ENCODE results near the gene SVIL.
"Not testable (repeated sequence)": the region's sequence is repeated elsewhere in the genome, so short reads cannot be mapped to it uniquely, and the experiment has no call there.

The SVIL gene

DNA sequence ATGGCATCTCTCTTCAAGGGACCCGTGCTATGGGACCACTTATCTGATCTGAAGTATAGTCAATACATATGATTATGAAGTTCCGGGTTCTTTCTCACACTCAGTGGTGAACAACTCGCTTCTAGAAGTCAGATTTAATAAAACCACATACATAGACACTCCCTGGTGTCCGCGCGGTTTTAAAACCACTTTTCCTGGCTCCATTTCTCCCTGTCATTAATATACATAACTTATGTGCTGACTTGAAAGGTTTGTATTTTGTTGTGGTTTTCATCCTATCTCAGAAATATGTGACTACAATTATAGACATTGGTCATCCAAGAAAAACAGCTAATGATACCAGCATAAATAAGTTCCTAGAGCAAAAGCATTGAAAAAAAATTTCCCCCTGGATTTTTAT is 34.0 kb downstream of the SVIL start:
- DNase-seq: no peak

DNA sequence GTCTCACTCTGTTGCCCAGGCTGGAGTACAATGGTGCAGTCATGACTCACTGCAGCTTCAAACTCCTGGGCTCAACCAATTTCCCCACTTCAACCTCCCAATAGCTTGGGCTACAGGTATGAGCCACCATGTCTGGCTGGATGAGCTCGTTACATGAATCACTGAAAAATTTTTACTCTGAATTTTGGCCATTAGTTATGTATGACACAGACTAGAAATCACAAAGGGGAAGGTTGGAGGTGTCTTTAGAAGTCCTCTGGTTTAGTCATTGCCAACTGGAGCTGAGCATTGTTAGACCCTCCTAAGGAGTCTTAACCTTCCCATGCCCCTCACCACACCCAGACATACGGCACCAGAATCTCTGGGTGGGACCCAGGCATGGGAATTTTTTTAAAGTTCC is 34.7 kb downstream of the SVIL start:
- no peak for DNase-seq

DNA sequence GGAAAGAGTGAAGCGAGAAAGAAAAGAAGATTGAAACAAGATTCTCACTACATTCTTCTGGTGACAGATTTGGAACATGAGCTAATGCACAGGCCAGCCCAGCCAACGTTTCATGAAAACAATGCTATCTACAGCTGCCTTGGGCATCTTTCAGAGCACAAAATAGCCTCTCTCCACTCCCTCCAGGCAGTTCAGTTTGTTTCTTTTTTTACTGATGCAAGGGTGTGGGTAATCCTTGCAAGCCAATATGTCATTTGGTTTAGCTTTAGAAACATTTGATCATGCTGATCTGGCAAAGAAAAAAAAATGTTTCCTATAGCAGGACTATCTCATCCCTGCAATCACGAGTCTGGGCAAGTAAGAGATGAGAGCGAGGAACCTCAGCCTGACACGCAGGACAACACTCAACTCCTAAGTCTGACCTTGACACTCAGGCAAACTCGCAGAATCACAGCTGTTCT is 35.9 kb downstream of the SVIL start:
- DNase-seq: no peak

DNA sequence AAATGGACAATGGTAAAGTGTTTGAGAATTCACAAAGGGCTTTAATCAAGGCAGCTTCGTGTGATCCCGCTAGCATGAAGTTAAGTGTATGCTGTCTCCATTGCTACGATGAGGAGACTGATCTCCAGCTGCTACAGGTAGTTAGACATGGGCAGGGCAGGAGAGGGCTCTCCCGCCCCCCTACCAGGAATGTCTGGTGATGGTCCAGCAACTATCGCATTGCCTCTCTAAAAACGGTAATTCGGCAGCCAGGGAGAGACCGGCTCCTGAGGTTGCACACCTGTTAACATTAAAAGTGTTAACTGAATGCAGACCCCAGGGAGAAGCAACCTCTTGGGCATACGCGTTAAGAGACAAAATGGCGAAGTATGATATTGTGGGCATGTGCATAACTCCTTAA is 37.9 kb downstream of the SVIL start:
- DNase-seq: no peak

DNA sequence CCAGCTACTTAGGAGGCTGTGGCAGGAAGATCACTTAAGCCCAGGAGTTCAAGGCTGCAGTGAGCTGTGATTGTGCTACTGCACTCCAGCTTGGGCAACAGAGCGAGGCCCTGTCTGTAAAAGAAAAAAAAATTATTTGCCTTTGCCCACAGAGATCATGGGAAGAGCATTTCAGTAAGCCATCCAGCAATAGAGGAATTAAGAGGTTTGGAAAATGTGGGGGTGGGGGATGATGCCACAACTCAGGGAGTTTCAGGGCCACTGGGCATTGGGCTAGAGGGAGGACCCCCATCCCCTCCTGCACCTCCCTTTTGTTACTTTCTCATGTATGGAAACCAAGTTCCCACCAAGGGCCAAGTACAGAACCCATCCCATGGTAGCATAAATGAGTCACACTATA is 38.4 kb downstream of the SVIL start:
- no peak for DNase-seq

DNA sequence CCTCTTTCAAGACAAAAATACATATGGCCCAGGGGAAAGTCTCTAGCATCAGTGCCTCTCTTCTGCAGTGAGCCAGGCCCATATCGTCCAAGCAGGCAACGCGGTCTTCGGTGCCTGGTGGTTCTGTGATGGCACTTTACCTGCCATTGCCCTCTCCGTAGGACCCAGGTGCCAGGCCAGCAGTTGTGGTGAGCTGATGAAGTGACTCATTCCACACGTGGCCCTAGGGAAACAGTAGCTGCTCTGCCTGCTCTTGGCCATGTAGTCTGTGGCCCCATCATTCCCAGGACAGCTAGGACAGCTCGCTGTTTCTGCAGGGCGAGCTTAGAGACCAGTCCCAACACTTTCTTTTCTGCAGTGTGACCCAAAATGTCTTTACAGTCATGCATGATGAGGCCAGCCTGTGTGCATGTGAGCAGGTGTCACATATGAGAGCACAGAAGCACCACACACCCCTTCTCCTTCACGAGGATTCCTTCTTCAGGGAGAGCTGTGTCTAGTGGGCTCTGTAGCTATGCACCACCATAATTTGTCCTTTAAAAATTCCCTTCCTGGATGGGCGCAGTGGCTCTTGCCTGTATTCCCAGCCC is 39.0 kb downstream of the SVIL start:
- no peak for DNase-seq

DNA sequence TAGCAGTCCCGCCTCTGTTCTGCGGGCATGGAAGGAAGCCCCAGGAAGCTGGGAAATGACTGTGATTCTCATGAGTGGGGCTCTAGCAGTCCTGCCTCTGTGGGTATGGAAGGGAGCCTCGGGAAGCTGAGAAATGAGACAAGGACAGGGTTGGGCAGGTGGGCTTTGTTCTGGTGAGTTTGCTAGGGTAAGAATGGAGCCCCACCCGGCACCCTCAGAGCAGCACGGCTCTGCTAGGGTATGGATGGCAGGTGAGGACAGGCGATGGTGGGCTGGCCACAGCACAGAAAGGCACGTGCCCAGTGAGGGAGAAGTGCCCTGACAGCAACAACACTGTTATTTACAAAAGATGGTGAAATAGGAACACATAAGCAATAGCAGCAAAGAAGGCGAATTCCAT is 39.6 kb downstream of the SVIL start:
- DNase-seq: no peak

DNA sequence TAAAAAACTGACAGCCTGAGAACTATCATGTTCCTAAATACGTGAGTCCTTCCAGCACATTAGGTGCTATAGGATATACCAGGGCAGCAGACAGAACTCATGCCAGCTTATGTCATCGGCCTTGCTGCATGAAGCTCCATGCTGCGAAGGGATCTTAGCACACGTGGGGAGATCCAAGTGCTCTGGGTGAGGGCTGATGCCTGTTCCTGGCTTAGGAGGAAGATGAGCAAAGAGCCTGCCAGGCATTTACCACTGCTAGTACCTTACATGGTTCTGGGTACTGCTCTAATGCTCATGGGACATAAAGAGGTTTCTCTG is 43.2 kb downstream of the SVIL start:
- no peak for DNase-seq

DNA sequence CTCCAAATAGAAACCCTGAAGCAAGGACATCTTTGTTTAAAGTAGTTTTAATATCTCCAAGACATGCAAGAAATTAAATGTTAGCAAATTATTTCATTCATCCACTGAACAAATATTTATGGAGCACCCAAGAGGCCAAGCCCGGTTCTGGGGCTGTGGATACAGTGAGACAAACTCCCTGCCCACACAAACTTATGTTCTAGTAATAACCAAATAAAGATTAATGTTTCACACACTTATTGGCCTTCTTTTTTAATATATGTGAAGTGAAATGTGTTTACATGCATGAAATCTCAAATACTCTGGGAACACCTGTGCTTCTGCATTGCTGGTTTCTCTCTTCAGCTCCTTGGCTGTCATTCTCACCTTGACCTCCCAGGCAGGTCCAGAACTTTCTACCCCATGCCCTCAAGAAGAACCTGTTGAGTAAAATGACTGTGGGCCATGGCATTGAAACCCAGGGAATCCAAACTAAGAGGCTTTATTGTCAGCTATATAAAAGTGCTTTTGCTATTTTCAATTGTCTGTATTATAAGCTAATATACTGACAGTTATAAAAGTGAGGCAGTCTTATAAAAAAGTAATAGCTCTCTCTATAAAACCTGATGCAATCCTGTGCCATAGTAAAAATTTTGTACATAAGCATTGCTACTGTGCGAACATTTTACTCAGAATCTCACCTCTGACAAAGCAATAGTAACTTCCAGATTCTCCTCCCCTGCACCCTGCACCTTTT is 43.7 kb downstream of the SVIL start:
- no peak for DNase-seq

DNA sequence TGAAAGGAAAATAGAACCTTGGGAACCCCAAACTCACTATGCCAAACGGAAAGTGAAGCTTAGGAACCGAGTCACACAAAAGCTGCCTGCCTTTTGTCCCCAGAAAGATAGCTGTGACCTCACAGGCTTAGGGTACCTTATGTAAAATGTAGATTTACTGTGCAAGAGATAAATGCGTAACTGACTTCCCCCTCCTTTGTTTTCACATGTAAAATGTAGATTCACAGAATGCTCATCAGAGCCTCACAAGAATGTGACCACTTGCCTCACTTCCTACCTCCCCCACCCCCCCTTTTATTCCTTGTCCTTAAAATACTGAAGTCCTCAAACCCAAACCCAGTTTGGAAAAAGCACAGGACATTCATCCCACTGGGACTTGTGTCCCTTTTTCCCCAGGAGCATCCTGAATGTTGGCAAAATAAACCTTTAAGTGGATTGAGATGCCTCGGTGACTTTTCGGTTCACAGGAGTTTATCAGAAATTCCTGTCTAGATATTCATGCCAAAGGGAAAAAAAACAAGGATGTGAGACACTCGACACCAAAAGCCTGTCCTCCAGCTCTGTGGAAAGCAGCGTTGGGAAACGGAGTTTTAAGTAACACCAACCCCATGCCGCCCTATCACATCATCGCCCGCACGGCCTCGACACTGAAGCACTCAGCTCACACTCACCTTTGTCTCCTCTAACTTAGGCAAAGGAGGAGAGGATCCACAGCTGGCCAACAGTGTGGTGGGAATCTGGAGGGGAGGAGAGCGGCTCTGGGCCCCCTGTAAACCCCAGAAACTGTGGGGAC is 45.9 kb downstream of the SVIL start:
- DNase-seq: no peak

DNA sequence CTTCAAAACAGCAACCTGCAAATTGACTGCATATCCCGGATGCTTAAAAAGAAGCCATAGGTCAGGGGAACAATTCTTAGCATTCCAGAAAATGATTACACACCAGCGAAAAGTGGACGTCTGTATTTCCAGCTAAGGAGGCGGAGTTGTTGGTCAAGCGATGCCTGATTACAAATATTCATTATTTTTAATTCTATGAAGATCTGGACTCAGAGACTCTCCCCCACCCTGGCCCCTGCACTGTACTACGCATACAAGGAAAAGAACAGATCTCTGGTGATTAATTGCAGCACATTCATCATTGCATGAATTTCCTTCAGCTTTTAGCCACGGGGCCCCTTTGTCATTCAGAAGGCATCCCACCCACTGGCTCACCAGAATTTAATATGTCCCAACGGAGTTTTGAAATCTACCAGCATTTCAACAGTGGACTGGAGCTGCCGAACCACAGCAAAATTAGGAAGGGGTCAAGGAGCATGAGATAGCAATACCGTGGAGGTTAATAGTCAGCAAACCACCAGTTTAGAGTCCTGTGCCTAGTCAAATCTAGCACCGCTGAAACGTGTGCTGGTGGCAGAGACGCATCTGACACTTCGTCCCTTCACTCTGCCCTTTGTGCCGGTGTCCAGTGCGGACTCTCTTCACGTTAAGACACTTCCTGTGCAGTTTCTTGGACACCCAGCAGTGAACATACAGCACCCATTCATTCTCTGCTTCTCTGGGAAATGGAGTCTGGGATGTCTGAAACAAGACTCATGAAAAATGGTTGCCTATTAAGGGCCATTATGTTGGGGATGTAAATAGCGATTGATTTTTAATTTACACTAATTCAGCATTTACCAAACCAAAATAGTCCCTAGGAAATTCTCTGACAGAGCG is 46.8 kb downstream of the SVIL start:
- not testable (repeated sequence) for DNase-seq

DNA sequence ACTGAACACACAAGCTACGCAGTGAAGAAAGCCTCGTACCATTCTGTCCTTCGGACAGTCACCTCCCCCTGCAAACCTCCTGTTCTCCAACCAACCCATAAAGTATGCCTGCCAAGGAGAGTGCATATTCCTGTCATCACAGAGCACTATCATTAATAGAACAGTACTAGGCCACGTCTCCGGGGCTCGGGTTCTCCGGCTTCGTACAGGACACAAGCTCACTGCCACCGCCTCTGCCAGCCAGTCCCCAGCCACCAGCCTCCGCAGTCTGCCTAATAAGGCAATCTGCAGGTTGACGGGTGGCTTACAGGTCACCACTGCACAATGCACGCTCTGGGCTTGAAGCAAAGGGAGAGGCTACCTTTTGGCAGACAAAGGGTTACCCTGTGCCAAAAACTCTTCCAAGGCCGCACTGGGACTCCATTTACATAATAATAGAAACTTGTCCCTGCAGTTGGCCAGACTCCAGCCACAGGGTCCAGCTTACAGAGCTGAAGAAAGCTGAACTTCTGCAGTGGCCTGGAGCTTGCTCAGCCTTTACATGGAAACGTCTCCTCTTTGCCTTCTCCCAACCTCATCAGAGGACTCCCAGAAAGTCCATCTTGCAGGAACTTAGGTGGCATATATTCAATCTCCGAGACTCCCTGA is 47.5 kb downstream of the SVIL start:
- not testable (repeated sequence) for DNase-seq

DNA sequence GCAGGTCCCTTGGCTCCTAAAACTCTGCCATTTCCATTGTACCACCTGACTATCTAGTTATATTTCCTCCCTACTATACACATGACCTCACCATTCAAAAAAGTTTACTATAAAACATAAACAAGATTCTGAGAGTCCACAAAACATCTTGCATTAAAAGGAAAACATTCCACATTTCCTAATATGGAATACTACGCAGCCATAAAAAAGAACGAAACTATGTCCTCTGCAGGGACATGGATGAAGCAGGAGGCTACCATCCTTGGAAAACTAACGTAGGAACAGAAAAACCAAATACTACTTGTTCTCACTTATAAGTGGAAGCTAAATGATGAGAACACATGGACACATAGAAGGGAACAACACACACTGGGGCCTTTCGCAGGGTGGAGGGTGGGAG is 48.3 kb downstream of the SVIL start:
- DNase-seq: no peak

DNA sequence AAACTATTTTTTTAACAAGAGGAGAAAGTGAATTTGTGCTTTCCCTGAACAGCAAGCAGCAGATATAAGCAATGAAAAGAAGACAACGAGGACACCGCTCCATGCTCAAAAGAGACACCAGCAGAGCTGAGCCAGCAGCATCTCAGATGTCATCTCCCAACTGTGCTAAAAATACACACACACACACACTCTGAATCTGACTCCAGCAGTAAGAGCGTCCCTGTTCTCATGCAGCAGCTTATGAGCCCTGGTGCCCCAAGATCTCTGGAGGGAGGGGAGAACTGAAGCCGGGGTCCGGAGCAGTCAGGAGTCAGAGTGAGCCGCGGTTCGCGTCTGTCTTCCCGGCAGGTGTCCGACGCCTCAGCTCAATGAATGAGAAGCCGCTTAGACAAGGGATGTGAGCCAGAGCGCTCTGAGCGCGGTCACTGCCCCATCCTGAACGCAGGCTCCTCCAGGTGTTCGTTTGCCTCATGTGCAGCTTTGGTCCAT is 49.2 kb downstream of the SVIL start:
- no peak for DNase-seq

DNA sequence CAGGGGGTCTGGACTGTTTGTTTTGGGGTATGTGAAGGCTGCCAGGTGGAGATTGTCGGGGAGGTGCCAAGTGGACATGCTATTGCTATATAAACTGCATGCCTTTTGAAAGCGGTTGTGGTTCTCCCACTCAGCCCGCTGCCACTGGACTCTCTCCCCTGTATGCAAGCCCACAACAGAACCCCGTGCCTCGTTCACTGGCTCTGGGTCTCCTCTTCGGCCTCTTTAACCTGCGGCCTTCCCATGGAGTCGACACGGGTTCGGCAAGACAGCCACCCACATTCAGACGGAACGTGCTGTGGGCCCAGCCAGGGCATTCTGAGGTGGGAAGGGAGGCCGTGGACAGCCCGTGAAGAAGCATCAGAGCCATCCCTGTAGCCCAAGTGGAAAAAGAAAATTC is 50.3 kb downstream of the SVIL start:
- no peak for DNase-seq

DNA sequence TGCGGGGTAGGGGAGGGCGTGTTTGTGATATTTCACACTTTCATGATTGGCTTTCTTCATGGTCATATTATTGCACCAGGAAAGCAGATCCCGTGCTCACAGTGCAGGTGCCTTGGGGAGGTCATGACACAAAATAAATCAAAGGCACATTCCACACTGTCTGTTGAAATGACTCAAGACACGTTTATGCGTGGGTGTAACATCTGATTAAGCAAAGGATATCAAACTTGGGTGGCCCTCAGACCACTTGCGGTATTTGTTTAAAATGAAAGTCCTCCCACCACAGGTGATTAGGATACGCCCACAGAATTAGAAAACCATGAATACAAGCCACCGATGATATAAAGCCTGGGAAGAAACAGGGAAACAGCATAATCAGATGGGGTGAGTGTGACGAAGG is 51.1 kb downstream of the SVIL start:
- DNase-seq: no peak

DNA sequence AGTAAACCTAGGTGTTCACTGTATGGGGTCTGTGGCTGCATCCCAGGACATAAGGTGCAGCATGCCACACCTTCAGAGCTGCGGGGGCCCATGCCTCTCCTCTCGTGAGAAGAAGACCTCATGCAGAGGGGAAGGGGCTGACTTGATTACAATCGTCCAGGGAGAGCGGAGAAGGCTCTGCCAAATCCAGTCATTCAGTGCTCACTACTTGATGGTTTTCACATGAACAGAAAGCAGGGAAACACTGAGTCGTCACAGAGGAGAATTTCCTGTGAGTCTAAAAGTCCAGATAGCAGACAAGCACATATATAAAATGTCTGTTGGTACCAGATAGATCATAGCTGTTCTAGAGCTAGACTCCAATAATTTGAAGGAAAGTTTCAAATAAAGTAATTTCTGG is 52.0 kb downstream of the SVIL start:
- not testable (repeated sequence) for DNase-seq

DNA sequence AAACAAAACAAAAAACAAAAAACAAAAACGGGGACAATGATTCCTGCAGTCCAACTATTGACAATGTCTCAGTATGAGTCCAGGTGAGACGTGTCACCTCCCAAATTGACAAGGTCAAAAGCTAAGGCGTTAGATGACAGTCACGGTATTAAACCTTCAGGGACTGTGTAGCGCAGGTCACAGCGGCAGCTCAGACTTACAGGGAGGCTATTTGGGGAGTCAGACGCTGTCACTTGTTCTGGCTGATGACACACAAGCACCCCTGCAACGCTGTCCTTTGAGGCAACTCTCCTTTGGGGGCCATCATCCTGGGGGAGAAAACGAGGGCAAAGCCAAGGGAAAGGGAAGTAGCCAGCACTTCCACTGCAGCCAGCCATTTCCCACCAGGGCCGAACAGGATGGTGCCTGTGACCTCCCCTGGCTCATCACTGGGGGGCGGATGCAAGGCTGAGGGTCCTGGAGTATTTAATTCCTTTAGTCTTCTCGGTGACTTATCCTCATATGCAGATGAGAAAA is 55.3 kb downstream of the SVIL start:
- no peak for DNase-seq

DNA sequence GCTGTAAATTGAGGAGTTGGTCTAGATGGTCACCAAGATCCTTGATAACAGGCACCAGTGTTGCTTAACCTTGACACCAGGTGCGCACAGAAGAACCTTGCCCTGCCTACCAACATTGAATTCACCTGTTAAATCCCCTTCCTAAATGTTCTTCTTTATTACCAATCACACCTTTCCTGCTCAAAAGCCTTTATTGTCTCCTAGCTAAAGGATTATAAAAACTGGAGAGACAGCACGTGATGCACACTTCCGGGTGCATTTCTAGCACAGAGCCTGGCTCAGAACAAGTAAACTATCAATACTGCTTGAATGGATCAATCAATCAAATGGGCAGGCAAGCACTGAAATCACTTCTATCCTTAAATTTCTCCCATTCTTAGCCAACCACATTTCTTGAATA is 56.3 kb downstream of the SVIL start:
- DNase-seq: no peak

DNA sequence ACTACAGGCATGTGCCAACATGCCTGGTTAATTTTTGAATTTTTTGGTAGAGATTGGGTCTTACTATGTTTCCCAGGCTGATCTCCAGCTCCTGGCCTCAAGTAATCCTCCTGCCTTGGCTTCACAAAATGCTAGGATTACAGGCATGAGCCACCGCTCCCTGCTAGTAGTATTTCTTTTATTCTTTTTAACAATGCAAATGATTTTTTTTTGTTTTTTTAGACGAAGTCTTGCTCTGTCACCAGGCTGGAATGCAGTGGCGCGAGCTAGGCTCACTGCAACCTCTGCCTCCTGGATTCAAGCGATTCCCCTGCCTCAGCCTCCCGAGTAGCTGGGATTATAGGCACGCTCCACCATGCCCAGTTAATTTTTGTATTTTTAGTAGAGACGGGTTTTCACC is 58.1 kb downstream of the SVIL start:
- no peak for DNase-seq

DNA sequence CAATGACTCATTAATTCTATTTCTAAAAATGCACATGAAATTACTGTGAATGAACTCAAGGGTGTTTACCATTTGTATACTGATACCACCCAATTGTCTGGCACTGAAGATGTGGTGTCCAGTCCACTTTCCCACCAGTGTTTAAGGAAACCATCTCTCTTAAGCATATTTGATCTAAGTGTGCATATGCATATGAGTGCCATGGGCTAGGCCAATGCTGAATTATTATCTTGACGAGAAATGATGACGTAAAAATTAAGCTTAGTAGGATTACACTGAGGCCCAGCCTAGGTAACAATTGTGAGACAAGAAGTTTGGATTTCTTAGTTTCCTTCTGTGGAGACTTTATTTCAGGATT is 59.7 kb downstream of the SVIL start:
- no peak for DNase-seq
